DOHH2 (cell line): ENCODE measurements around the gene LZTR1.

Source experiments
- EZH2phosphoT487 ChIP-seq: fragments of 200-600 bp; sonication (generic); IDR thresholded peaks from 2 replicates; pipeline ENCODE4 v1.6.1; 2017; ENCODE audit warnings: borderline replicate concordance, mild to moderate bottlenecking, antibody characterized with exemption, low read length, moderate library complexity, mixed read lengths
- TF ChIP-seq, protein P1 (sequence below): fragments of 200-600 bp; sonication (generic); IDR thresholded peaks from one replicate; pipeline ENCODE4 v1.5.1; 2014; ENCODE audit warnings: antibody characterized with exemption, mild to moderate bottlenecking, low read depth, low read length; ENCODE audit not compliant: poor library complexity, severe bottlenecking

DNA sequence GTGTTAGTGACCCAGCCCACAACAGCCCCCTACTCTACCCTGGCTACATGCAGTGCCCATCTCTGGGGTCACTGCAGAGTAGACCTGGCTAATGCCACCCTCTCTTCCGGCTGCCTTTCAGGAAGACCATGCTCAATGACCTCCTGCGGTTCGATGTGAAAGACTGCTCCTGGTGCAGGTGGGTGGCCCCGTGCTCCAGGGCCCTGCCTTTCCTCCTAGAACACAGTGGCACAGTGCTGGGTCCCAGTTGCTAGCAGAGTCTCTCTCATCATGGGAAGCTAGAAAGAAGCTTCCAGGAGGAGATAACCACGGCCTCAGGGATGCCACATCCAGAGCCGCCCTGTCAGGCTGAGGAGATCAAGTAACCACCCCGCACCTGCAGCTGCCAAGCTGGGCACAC lies 3.6 kb downstream of the LZTR1 start:
- TF ChIP-seq, protein P1, sequence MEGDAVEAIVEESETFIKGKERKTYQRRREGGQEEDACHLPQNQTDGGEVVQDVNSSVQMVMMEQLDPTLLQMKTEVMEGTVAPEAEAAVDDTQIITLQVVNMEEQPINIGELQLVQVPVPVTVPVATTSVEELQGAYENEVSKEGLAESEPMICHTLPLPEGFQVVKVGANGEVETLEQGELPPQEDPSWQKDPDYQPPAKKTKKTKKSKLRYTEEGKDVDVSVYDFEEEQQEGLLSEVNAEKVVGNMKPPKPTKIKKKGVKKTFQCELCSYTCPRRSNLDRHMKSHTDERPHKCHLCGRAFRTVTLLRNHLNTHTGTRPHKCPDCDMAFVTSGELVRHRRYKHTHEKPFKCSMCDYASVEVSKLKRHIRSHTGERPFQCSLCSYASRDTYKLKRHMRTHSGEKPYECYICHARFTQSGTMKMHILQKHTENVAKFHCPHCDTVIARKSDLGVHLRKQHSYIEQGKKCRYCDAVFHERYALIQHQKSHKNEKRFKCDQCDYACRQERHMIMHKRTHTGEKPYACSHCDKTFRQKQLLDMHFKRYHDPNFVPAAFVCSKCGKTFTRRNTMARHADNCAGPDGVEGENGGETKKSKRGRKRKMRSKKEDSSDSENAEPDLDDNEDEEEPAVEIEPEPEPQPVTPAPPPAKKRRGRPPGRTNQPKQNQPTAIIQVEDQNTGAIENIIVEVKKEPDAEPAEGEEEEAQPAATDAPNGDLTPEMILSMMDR, result no peak
- no peak for TF ChIP-seq EZH2phosphoT487
